Stomach (tissue), 4 donors: Measurements from ENCODE around the gene UBAC1.

ENCODE experiments used
- POLR2A ChIP-seq, 4 donors: fragments of 450-650 bp; IDR thresholded peaks; one replicate each; pipeline ENCODE4 v1.6.1; 2016; ENCODE audit warnings: antibody characterized with exemption in 4 of 4, control low read depth in 2 of 4, mild to moderate bottlenecking in 1 of 4, moderate library complexity in 1 of 4
- POLR2AphosphoS5 ChIP-seq, 3 donors: sonication (generic); formaldehyde crosslinking; IDR thresholded peaks; one replicate each; pipeline ENCODE4 v1.6.1; 2016; ENCODE audit warnings: antibody characterized with exemption in 3 of 3
- TF ChIP-seq, protein P1 (sequence below), 7 experiments: fragments of 450-650 bp in 4 of 7; fragments of 200-600 bp in 3 of 7; sonication (generic) in 3 of 7; IDR thresholded peaks; one replicate each; pipeline ENCODE4 v1.5.1; 2016 to 2019; ENCODE audit warnings: antibody characterized with exemption in 7 of 7, control low read depth in 2 of 7, mild to moderate bottlenecking in 1 of 7

GRCh38 chr9:135978642-135979546 is 17.7 kb upstream of the UBAC1 start:
- TF ChIP-seq POLR2A (IDR thresholded peaks at IDR 0.05) = no peak
- TF ChIP-seq POLR2AphosphoS5 (IDR thresholded peaks at IDR 0.05) = no peak
- TF ChIP-seq, protein P1, sequence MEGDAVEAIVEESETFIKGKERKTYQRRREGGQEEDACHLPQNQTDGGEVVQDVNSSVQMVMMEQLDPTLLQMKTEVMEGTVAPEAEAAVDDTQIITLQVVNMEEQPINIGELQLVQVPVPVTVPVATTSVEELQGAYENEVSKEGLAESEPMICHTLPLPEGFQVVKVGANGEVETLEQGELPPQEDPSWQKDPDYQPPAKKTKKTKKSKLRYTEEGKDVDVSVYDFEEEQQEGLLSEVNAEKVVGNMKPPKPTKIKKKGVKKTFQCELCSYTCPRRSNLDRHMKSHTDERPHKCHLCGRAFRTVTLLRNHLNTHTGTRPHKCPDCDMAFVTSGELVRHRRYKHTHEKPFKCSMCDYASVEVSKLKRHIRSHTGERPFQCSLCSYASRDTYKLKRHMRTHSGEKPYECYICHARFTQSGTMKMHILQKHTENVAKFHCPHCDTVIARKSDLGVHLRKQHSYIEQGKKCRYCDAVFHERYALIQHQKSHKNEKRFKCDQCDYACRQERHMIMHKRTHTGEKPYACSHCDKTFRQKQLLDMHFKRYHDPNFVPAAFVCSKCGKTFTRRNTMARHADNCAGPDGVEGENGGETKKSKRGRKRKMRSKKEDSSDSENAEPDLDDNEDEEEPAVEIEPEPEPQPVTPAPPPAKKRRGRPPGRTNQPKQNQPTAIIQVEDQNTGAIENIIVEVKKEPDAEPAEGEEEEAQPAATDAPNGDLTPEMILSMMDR (IDR thresholded peaks at IDR 0.05) = no peak
